Keratinocyte (primary cell): ENCODE measurements around the gene PILRB. TPM values are rescaled to one million over a fixed set of nuclear protein-coding genes. Genes with fewer than 3 reads are reported as not detected.

Experiments
- DNase-seq: peaks from one replicate; pipeline ENCODE4 v3.0.0-alpha.2; 2011; ENCODE audit warnings: low read depth, missing footprints, low spot score
- FAIRE-seq: peaks from 2 replicates; lab custom pipeline; 2011; peaks lifted over from hg19 to GRCh38; lab: Jason Lieb, UNC
- H2AFZ ChIP-seq: 2 replicates; pipeline ENCODE4 v1.6.0; 2012; ENCODE audit warnings: low read length, control low read depth, inconsistent platforms; ENCODE audit not compliant: control insufficient read depth
- H3K27ac ChIP-seq: 2 replicates; pipeline ENCODE4 v1.5.1; 2011; ENCODE audit warnings: low read length; ENCODE audit not compliant: control insufficient read depth, insufficient read depth
- H3K27me3 ChIP-seq: 3 replicates; pipeline ENCODE4 v1.6.0; 2011; ENCODE audit warnings: low read length; ENCODE audit not compliant: control insufficient read depth, insufficient read depth; ENCODE audit errors: extremely low read depth
- H3K36me3 ChIP-seq, 2 experiments: 2 replicates in 1 of 2; 3 replicates in 1 of 2; pipeline ENCODE4 v1.5.1; 2011; ENCODE audit warnings: low read length in 2 of 2, mild to moderate bottlenecking in 1 of 2; ENCODE audit not compliant: control insufficient read depth in 2 of 2, insufficient read depth in 2 of 2; ENCODE audit errors: extremely low read depth in 1 of 2
- H3K4me1 ChIP-seq: 3 replicates; pipeline ENCODE4 v1.5.1; 2011; ENCODE audit warnings: low read length; ENCODE audit not compliant: control insufficient read depth, insufficient read depth; ENCODE audit errors: extremely low read depth
- H3K4me2 ChIP-seq: 3 replicates; pipeline ENCODE4 v1.6.0; 2011; ENCODE audit warnings: low read depth, low read length; ENCODE audit not compliant: control insufficient read depth, insufficient read depth; ENCODE audit errors: extremely low read depth
- H3K4me3 ChIP-seq, 3 experiments: fragments of 200-600 bp in 1 of 3; sonication (generic) in 1 of 3; 2 replicates in 2 of 3; 3 replicates in 1 of 3; pipeline ENCODE4 v1.5.1; 2011 to 2016; ENCODE audit warnings: low read length in 3 of 3, mild to moderate bottlenecking in 3 of 3, control low read depth in 2 of 3, inconsistent platforms in 1 of 3, low read depth in 1 of 3, mixed read lengths in 1 of 3, mixed run types in 1 of 3, moderate library complexity in 1 of 3; ENCODE audit not compliant: control insufficient read depth in 2 of 3, insufficient read depth in 2 of 3; ENCODE audit errors: extremely low read depth in 1 of 3
- H3K79me2 ChIP-seq: 2 replicates; pipeline ENCODE4 v1.6.0; 2012; ENCODE audit warnings: low read length; ENCODE audit not compliant: control insufficient read depth, insufficient read depth
- H3K9ac ChIP-seq: 3 replicates; pipeline ENCODE4 v1.6.0; 2011; ENCODE audit warnings: low read length; ENCODE audit not compliant: control insufficient read depth, insufficient read depth; ENCODE audit errors: extremely low read depth
- H3K9me1 ChIP-seq: 3 replicates; pipeline ENCODE4 v1.6.0; 2011; ENCODE audit warnings: low read length; ENCODE audit not compliant: control insufficient read depth, insufficient read depth; ENCODE audit errors: extremely low read depth
- H3K9me3 ChIP-seq: 2 replicates; pipeline ENCODE4 v1.5.1; 2012; ENCODE audit warnings: low read depth, low read length; ENCODE audit not compliant: control insufficient read depth
- H4K20me1 ChIP-seq: 3 replicates; pipeline ENCODE4 v1.6.0; 2011; ENCODE audit warnings: low read length; ENCODE audit not compliant: control insufficient read depth, insufficient read depth; ENCODE audit errors: extremely low read depth
- EZH2 ChIP-seq: IDR thresholded peaks from one replicate; pipeline ENCODE4 v1.6.1; 2012; ENCODE audit warnings: inconsistent platforms, mild to moderate bottlenecking, low read length, moderate library complexity
- dilution Hi-C: fragments of 300-500 bp; cut with MboI; formaldehyde crosslinking; loops from one replicate; pipeline ENCODE4 v1.7.0; 2020; ENCODE audit warnings: low sequenced_read_pairs; ENCODE audit not compliant: extremely low pct_ligation_motif_present
- polyA plus RNA-seq, 5 experiments: library from polyadenylated mRNA; depleted of rRNA in 3 of 5; stranded (reverse) in 3 of 5; stranded (forward) in 1 of 5; unstranded in 1 of 5; fragments of >200 nt; gene quantifications; 1 replicate in 1 of 5; 2 replicates in 3 of 5; 3 replicates in 1 of 5; pipeline versions ENCODE4 v1.2.1 to v1.2.3, GENCODE V29; 2011 to 2012; ENCODE audit warnings: missing spikeins in 2 of 5, low read depth in 1 of 5, low replicate concordance in 1 of 5
- TF ChIP-seq, protein P1 (sequence below), 3 experiments: IDR thresholded peaks in 1 of 3; conservative IDR thresholded peaks in 1 of 3; optimal IDR thresholded peaks in 1 of 3; 2 replicates in 2 of 3; 3 replicates in 1 of 3; pipeline versions ENCODE3 to v1.5.1; 2011; ENCODE audit warnings: low read length in 3 of 3, mild to moderate bottlenecking in 3 of 3, moderate library complexity in 2 of 3, control low read depth in 1 of 3, inconsistent platforms in 1 of 3; ENCODE audit not compliant: insufficient read depth in 2 of 3; ENCODE audit errors: extremely low read depth in 1 of 3

Gene PILRB
- polyA plus RNA-seq, 1 donor (not counting 4 experiments of a cell fraction or from before 2014, with no cell fraction given): 16.5 TPM

DNA sequence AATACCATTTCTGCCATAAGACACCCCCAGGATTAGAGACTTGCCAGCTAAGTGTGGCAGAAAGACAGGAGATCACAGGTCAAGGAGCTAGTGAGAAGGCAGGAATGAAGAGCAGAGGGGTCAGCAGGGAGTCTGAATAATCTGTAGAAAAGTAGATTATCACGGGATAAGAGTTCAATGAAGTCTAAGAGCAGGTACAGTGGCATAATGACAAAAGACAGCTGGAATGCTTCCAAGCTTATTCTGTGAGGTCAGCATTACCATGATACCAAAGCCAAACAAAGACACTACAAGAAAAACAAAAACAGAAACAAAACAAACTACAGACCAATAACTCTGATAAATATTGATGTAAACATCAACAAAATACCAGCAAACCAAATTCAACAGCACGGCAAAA, 36.2 kb downstream of the PILRB start:
- FAIRE-seq: no peak
- H3K9me3 ChIP-seq: no peaks in the 10 kb centered on the region
- dilution Hi-C loops: no loop called here

DNA sequence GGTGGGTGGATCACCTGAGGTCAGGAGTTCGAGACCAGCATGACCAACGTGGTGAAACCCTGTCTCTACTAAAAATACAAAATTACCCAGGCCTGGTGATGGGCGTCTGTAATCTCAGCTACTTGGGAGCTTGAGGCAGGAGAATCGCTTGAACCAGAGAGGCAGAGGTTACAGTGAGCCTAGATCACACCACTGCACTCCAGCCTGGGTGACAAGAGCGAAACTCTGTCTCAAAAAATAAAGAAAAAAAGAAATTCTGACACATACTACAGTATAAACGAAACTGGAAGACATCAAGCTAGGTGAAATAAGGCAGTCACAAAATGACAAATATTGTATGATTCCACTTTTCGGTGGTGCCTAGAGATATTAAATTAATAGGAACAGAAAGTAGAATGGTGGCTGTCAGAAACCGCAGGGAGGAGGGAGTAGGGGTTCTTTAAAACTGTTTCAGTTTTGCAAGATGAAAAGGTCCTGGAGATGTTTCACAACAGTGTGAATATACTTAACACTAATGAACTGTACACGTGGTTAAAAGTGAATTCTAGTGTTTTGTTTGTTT, 38.6 kb downstream of the PILRB start:
- TF ChIP-seq, protein P1, sequence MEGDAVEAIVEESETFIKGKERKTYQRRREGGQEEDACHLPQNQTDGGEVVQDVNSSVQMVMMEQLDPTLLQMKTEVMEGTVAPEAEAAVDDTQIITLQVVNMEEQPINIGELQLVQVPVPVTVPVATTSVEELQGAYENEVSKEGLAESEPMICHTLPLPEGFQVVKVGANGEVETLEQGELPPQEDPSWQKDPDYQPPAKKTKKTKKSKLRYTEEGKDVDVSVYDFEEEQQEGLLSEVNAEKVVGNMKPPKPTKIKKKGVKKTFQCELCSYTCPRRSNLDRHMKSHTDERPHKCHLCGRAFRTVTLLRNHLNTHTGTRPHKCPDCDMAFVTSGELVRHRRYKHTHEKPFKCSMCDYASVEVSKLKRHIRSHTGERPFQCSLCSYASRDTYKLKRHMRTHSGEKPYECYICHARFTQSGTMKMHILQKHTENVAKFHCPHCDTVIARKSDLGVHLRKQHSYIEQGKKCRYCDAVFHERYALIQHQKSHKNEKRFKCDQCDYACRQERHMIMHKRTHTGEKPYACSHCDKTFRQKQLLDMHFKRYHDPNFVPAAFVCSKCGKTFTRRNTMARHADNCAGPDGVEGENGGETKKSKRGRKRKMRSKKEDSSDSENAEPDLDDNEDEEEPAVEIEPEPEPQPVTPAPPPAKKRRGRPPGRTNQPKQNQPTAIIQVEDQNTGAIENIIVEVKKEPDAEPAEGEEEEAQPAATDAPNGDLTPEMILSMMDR (optimal IDR thresholded peaks at IDR 0.05 in 1 of 3, IDR thresholded peaks at IDR 0.05 in 1 of 3, conservative IDR thresholded peaks at IDR 0.05 in 1 of 3; ENCODE audit: extremely low read depth in 1 of 3, insufficient read depth in 2 of 3, low read length in 3 of 3): no peak
- TF ChIP-seq EZH2: no peak
- FAIRE-seq: no peak
- Histone ChIP-seq H3K4me1 (no peaks in the 10 kb centered on the region), H2AFZ (no peak overlapping the region), H4K20me1 (no peaks in the 10 kb centered on the region), H3K9ac (no peak overlapping the region), H3K9me3 (no peaks in the 10 kb centered on the region), H3K36me3 (no peaks in the 10 kb centered on the region), H3K4me2 (no peak overlapping the region), H3K27me3 (peaks cover 12% of the 10 kb centered on the region), H3K4me3 (no peak overlapping the region), H3K79me2 (no peaks in the 10 kb centered on the region), H3K9me1 (no peaks in the 10 kb centered on the region), H3K27ac (no peak overlapping the region)
- DNase-seq: no peak
- dilution Hi-C loops: no loop called here

More for the DNA sequence above, 36.2 kb downstream of the PILRB start:
- no peaks in the 10 kb centered on the region for H3K9me1 ChIP-seq
- H3K4me1 ChIP-seq: no peaks in the 10 kb centered on the region
- TF ChIP-seq, protein P1 (optimal IDR thresholded peaks at IDR 0.05 in 1 of 3, IDR thresholded peaks at IDR 0.05 in 1 of 3, conservative IDR thresholded peaks at IDR 0.05 in 1 of 3; ENCODE audit: extremely low read depth in 1 of 3, insufficient read depth in 2 of 3, low read length in 3 of 3): no peak
- no peak for TF ChIP-seq EZH2
- H4K20me1 ChIP-seq: no peaks in the 10 kb centered on the region
- no peak for DNase-seq
- no peak overlapping the region for H3K4me3 ChIP-seq
- no peak overlapping the region for H3K4me2 ChIP-seq
- H3K36me3 ChIP-seq: no peaks in the 10 kb centered on the region
- no peak overlapping the region for H3K27ac ChIP-seq
- no peak overlapping the region for H2AFZ ChIP-seq
- no peaks in the 10 kb centered on the region for H3K79me2 ChIP-seq
- no peak overlapping the region for H3K9ac ChIP-seq
- peaks cover 16% of the 10 kb centered on the region for H3K27me3 ChIP-seq
